Neural progenitor cell (in vitro differentiated cells): ENCODE results near the gene IFITM5. TPM values are rescaled to one million over a fixed set of nuclear protein-coding genes. Genes with fewer than 3 reads are reported as not detected.
"Not testable (repeated sequence)": the region's sequence is repeated elsewhere in the genome, so short reads cannot be mapped to it uniquely, and the experiment has no call there.

Source experiments
- DNase-seq: peaks from one replicate; pipeline ENCODE4 v3.0.0-alpha.2; 2016; ENCODE audit warnings: low spot score
- H2AFZ ChIP-seq: fragments of 200-600 bp; sonication (generic); replicated peaks from 2 replicates; pipeline ENCODE4 v1.6.1; 2016; ENCODE audit warnings: antibody characterized with exemption
- H3F3A ChIP-seq: fragments of 200-600 bp; sonication (generic); 2 replicates; pipeline ENCODE4 v1.6.1; 2016; ENCODE audit warnings: antibody characterized with exemption, low read depth
- H3K27ac ChIP-seq: fragments of 200-600 bp; sonication (generic); 2 replicates; pipeline ENCODE4 v1.5.1; 2016; ENCODE audit warnings: mild to moderate bottlenecking
- H3K27me3 ChIP-seq: fragments of 200-600 bp; sonication (generic); 2 replicates; pipeline ENCODE4 v1.6.1; 2016; ENCODE audit warnings: mild to moderate bottlenecking, moderate library complexity
- H3K36me3 ChIP-seq: fragments of 200-600 bp; sonication (generic); 2 replicates; pipeline ENCODE4 v1.5.1; 2016
- H3K4me1 ChIP-seq: fragments of 200-600 bp; sonication (generic); 2 replicates; pipeline ENCODE4 v1.6.1; 2016; ENCODE audit warnings: mixed run types
- H3K4me2 ChIP-seq: fragments of 200-600 bp; sonication (generic); 2 replicates; pipeline ENCODE4 v1.6.1; 2016
- H3K4me3 ChIP-seq: fragments of 200-600 bp; sonication (generic); 2 replicates; pipeline ENCODE4 v1.5.1; 2016
- H3K79me2 ChIP-seq: fragments of 200-600 bp; sonication (generic); 2 replicates; pipeline ENCODE4 v1.6.1; 2016; ENCODE audit warnings: low read depth
- H3K9ac ChIP-seq: fragments of 200-600 bp; sonication (generic); 2 replicates; pipeline ENCODE4 v1.6.1; 2016
- H3K9me3 ChIP-seq: fragments of 200-600 bp; sonication (generic); 2 replicates; pipeline ENCODE4 v1.5.1; 2016; ENCODE audit warnings: low read depth
- H4K20me1 ChIP-seq: fragments of 200-600 bp; sonication (generic); 2 replicates; pipeline ENCODE4 v1.6.1; 2016; ENCODE audit warnings: low read depth
- H3K27ac Mint-ChIP-seq: 3 replicates; pipeline ENCODE4 v1.8.0; 2021; ENCODE audit warnings: mixed read lengths
- H3K27me3 Mint-ChIP-seq: 2 replicates; pipeline ENCODE4 v1.8.0; 2022; ENCODE audit warnings: low read depth, mild to moderate bottlenecking, inconsistent platforms, moderate library complexity, mixed read lengths; ENCODE audit not compliant: insufficient read depth
- H3K36me3 Mint-ChIP-seq: 3 replicates; pipeline ENCODE4 v1.8.0; 2021; ENCODE audit warnings: mixed read lengths
- H3K4me1 Mint-ChIP-seq: 3 replicates; pipeline ENCODE4 v1.8.0; 2021; ENCODE audit warnings: mixed read lengths
- H3K4me3 Mint-ChIP-seq: 3 replicates; pipeline ENCODE4 v1.8.0; 2021; ENCODE audit warnings: mild to moderate bottlenecking, moderate library complexity, mixed read lengths
- H3K9me3 Mint-ChIP-seq: 3 replicates; pipeline ENCODE4 v1.8.0; 2020; ENCODE audit warnings: mixed read lengths
- CTCF ChIP-seq: fragments of 200-600 bp; sonication (generic); IDR thresholded peaks from 2 replicates; pipeline ENCODE4 v1.5.1; 2017; ENCODE audit warnings: antibody characterized with exemption, mild to moderate bottlenecking
- EZH2 ChIP-seq: fragments of 200-600 bp; sonication (generic); IDR thresholded peaks from 2 replicates; pipeline ENCODE4 v1.6.1; 2017; ENCODE audit warnings: antibody characterized with exemption, mild to moderate bottlenecking, moderate library complexity
- EZH2phosphoT487 ChIP-seq: fragments of 200-600 bp; sonication (generic); IDR thresholded peaks from 2 replicates; pipeline ENCODE4 v1.6.1; 2017; ENCODE audit warnings: antibody characterized with exemption
- total RNA-seq: library from RNA; depleted of rRNA; stranded (reverse); fragments of >200 nt; gene quantifications from 2 replicates; pipeline ENCODE4 v1.2.3, GENCODE V29; 2015; ENCODE audit warnings: low replicate concordance

The IFITM5 gene
- total RNA-seq, 1 donor from 2014 or later: not detected

- TF ChIP-seq CTCF: no peak
- TF ChIP-seq EZH2phosphoT487: no peak
- TF ChIP-seq EZH2: no peak
- Mint-ChIP-seq H3K9me3 (peaks cover 2% of the 10 kb centered on the region), H3K4me1 (peaks cover 22% of the 10 kb centered on the region), H3K27me3 (peaks cover 15% of the 10 kb centered on the region), H3K4me3 (peak overlapping the region; percentile 87), H3K27ac (no peak overlapping the region), H3K36me3 (no peaks in the 10 kb centered on the region)
- H3K4me3 ChIP-seq: peak overlapping the region; percentile 81
- no peak overlapping the region for H3K27ac ChIP-seq
- H3F3A ChIP-seq: no peaks in the 10 kb centered on the region
- peaks cover 17% of the 10 kb centered on the region for H3K4me1 ChIP-seq
- H3K36me3 ChIP-seq: no peaks in the 10 kb centered on the region
- peak overlapping the region; percentile 94 for H3K4me2 ChIP-seq
- peak; percentile 25 for DNase-seq
- H3K9me3 ChIP-seq: no peaks in the 10 kb centered on the region
- H4K20me1 ChIP-seq: no peaks in the 10 kb centered on the region
- peaks cover 21% of the 10 kb centered on the region for H3K27me3 ChIP-seq
- peak overlapping the region; percentile 81 for H2AFZ ChIP-seq
- H3K9ac ChIP-seq: no peak overlapping the region
- H3K79me2 ChIP-seq: no peaks in the 10 kb centered on the region
Measured at GRCh38 chr11:287821-288477, 11.4 kb downstream of the IFITM5 start.

DNA sequence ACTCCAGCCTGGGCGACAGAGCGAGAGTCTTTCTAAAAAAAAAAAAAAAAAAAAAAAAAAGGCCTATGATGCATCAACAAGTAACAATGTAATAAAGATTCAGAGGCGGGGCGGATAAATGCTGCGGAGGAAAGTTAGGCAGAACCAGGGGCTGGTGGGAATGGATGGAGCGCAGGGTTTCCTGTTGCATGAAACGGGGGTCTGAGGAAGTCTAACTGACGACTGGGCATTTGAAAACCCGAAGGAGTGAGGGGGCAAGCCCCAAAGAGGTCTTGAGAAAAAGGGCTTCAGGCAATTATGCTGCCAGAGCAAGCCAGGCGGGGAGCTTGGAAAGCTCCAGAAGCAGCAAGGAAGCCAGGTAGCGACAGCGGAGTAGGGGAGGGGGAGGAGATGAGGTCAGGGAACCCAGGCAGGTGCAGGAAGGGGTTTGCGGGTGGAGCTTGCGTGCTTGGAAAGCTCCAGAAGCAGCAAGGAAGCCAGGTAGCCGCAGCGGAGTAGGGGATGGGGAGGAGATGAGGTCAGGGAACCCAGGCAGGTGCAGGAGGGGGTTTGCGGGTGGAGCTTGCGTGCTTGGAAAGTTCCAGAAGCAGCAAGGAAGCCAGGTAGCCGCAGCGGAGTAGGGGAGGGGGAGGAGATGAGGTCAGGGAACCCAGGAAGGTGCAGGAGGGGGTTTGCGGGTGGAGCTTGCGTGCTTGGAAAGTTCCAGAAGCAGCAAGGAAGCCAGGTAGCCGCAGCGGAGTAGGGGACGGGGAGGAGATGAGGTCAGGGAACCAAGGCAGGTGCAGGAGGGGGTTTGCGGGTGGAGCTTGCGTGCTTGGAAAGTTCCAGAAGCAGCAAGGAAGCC, 12.1 kb downstream of the IFITM5 start:
- not testable (repeated sequence) for H2AFZ ChIP-seq, H3K27ac ChIP-seq, H3K4me3 ChIP-seq, H4K20me1 ChIP-seq, H3K9me3 ChIP-seq, H3K79me2 ChIP-seq, H3K4me2 ChIP-seq, H3F3A ChIP-seq, H3K36me3 Mint-ChIP-seq, H3K9ac ChIP-seq, H3K36me3 ChIP-seq, H3K9me3 Mint-ChIP-seq
- peaks cover 26% of the 10 kb centered on the region for H3K4me1 Mint-ChIP-seq
- Histone ChIP-seq H3K4me1 (peaks cover 17% of the 10 kb centered on the region), H3K27me3 (peaks cover 21% of the 10 kb centered on the region)
- peak overlapping the region; percentile 74 for H3K4me3 Mint-ChIP-seq
- DNase-seq: peak; percentile 1
- H3K27me3 Mint-ChIP-seq: peaks cover 17% of the 10 kb centered on the region
- peak overlapping the region; percentile 58 for H3K27ac Mint-ChIP-seq

- no peaks in the 10 kb centered on the region for H3K36me3 ChIP-seq
- no peaks in the 10 kb centered on the region for H3K79me2 ChIP-seq
- H3F3A ChIP-seq: no peaks in the 10 kb centered on the region
- no peak overlapping the region for H3K9ac ChIP-seq
- H3K27ac ChIP-seq: no peak overlapping the region
- Mint-ChIP-seq H3K36me3 (no peaks in the 10 kb centered on the region), H3K9me3 (peaks cover 2% of the 10 kb centered on the region), H3K27me3 (peaks cover 19% of the 10 kb centered on the region), H3K4me3 (no peak overlapping the region), H3K27ac (no peak overlapping the region), H3K4me1 (peaks cover 20% of the 10 kb centered on the region)
- no peak overlapping the region for H3K4me3 ChIP-seq
- peaks cover 17% of the 10 kb centered on the region for H3K4me1 ChIP-seq
- H3K4me2 ChIP-seq: no peak overlapping the region
- TF ChIP-seq EZH2 (no peak), CTCF (no peak), EZH2phosphoT487 (no peak)
- H4K20me1 ChIP-seq: no peaks in the 10 kb centered on the region
- peaks cover 24% of the 10 kb centered on the region for H3K27me3 ChIP-seq
- DNase-seq: peak; percentile 1
- no peak overlapping the region for H2AFZ ChIP-seq
- H3K9me3 ChIP-seq: no peaks in the 10 kb centered on the region
Measured at GRCh38 chr11:285894-286220, 13.5 kb downstream of the IFITM5 start.
